Measurements from ENCODE around the gene DHRS1. TPM values are rescaled to one million over a fixed set of nuclear protein-coding genes. Genes with fewer than 3 reads are reported as not detected.

The DHRS1 gene
- total and polyA plus RNA-seq, 3 donors from 2014 or later = 19.2 to 24.6 (median 22.5) TPM

GRCh38 chr14:24313913-24314312 lies 14.3 kb upstream of the DHRS1 start:
- no peak overlapping the region for H3K4me3 ChIP-seq
- no peak for TF ChIP-seq POLR2A (IDR thresholded peaks at IDR 0.05)
- TF ChIP-seq CTCF (IDR thresholded peaks at IDR 0.05) = no peak
- intact Hi-C loops (cut with DNase I; ENCODE audit: low total_unique reads) = no loop called here
- DNase-seq = no peak
- no peaks in the 10 kb centered on the region for H3K9me3 ChIP-seq
- H3K27ac ChIP-seq = no peak overlapping the region
- H3K4me1 ChIP-seq = peaks cover 18% of the 10 kb centered on the region
- H3K27me3 ChIP-seq = no peaks in the 10 kb centered on the region
- H3K36me3 ChIP-seq (ENCODE audit: low read depth, missing control alignments) = no peaks in the 10 kb centered on the region
- 77 to 81% methylated on average over 2 of the region's 2 CpGs for WGBS, 2 donors

- Histone ChIP-seq H3K27me3 (no peaks in the 10 kb centered on the region), H3K27ac (peak overlapping the region in 1 of 2 donors; percentile 80), H3K4me1 (peaks cover 18% of the 10 kb centered on the region), H3K9me3 (no peaks in the 10 kb centered on the region), H3K4me3 (no peak overlapping the region), H3K36me3 (ENCODE audit: low read depth, missing control alignments) (no peaks in the 10 kb centered on the region)
- TF ChIP-seq CTCF (IDR thresholded peaks at IDR 0.05) = no peak
- TF ChIP-seq POLR2A (IDR thresholded peaks at IDR 0.05) = no peak
- 79 to 84% methylated on average over 9 of the region's 9 CpGs for WGBS, 2 donors
- DNase-seq = peak; percentile 51
- intact Hi-C loops (cut with DNase I; ENCODE audit: low total_unique reads) = no loop called here
Measured at GRCh38 chr14:24312736-24313507, 13.3 kb upstream of the DHRS1 start.

- H3K27ac ChIP-seq = peak overlapping the region in 1 of 2 donors; percentile 80
- WGBS, 2 donors = 87 to 93% methylated on average over 1 of the region's 1 CpG
- no peaks in the 10 kb centered on the region for H3K9me3 ChIP-seq
- no peaks in the 10 kb centered on the region for H3K27me3 ChIP-seq
- no peaks in the 10 kb centered on the region for H3K36me3 ChIP-seq (ENCODE audit: low read depth, missing control alignments)
- intact Hi-C loops (cut with DNase I; ENCODE audit: low total_unique reads) = no loop called here
- peaks cover 15% of the 10 kb centered on the region for H3K4me1 ChIP-seq
- DNase-seq = no peak
- H3K4me3 ChIP-seq = peak overlapping the region in 1 of 2 donors; percentile 65
- TF ChIP-seq CTCF (IDR thresholded peaks at IDR 0.05) (no peak), POLR2A (IDR thresholded peaks at IDR 0.05) (no peak)
Measured at GRCh38 chr14:24311837-24312615, 12.4 kb upstream of the DHRS1 start.

GRCh38 chr14:24310646-24311604 lies 11.3 kb upstream of the DHRS1 start, which contains the start of gene LTB4R:
Gene LTB4R (plus strand): TSS chr14:24311502. CDS start chr14:24315652, 4,150 bp downstream.
- Histone ChIP-seq H3K36me3 (ENCODE audit: low read depth, missing control alignments) (no peaks in the 10 kb centered on the region), H3K4me1 (peaks cover 15% of the 10 kb centered on the region), H3K4me3 (peak within 1 kb of the TSS; percentile 55 to 65), H3K27ac (peak within 1 kb of the TSS; percentile 57 to 80), H3K27me3 (no peaks in the 10 kb centered on the region), H3K9me3 (no peaks in the 10 kb centered on the region)
- TF ChIP-seq CTCF (IDR thresholded peaks at IDR 0.05) (peak in 1 of 3 experiments; percentile 12), POLR2A (IDR thresholded peaks at IDR 0.05) (no peak)
- 27% methylated on average over 70 of the region's 99 CpGs; no CpG with 5 or more reads in 1 of the 2 donors for WGBS, 2 donors
- intact Hi-C loops (cut with DNase I; ENCODE audit: low total_unique reads) = no loop called here
- DNase-seq = peak; percentile 71

Data from testis (tissue), 3 donors.